NCI-H345 treated with DMSO at 0.1 percent for 48 hours (cell line): Measurements from ENCODE around the gene NUP37.
A peak's percentile ranks its signal among the peaks of the same experiment; 100 is the strongest.
"Not testable (repeated sequence)": the region's sequence is repeated elsewhere in the genome, so short reads cannot be mapped to it uniquely, and the experiment has no call there.

ENCODE experiments used
- DNase-seq: peaks from one replicate; lab custom pipeline; 2025; ENCODE audit not compliant: unreplicated experiment; lab: John Stamatoyannopoulos, UW

Gene NUP37

GRCh38 chr12:102119674-102120563, at the start of gene NUP37, which contains the start of gene PARPBP:
TSS of gene NUP37 (minus strand) at chr12:102120114. CDS start at chr12:102118518, 1,596 bp downstream.
TSS of gene PARPBP (plus strand) at chr12:102120183. CDS start at chr12:102123889, 3,706 bp downstream.
- peak; percentile 80 for DNase-seq

GRCh38 chr12:102167821-102168604, 48.1 kb upstream of the NUP37 start:
- no peak for DNase-seq

- DNase-seq: no peak
Observed at GRCh38 chr12:102163383-102163782, 43.5 kb upstream of the NUP37 start.

GRCh38 chr12:102155206-102155605, 35.3 kb upstream of the NUP37 start:
- DNase-seq: not testable (repeated sequence)

GRCh38 chr12:102147062-102147587, 27.2 kb upstream of the NUP37 start:
- DNase-seq: not testable (repeated sequence)

- no peak for DNase-seq
Observed at GRCh38 chr12:102144221-102144620, 24.3 kb upstream of the NUP37 start.

- not testable (repeated sequence) for DNase-seq
Observed at GRCh38 chr12:102142866-102143373, 23.0 kb upstream of the NUP37 start.

GRCh38 chr12:102137619-102138018, 17.7 kb upstream of the NUP37 start:
- not testable (repeated sequence) for DNase-seq

GRCh38 chr12:102131442-102131841, 11.5 kb upstream of the NUP37 start:
- DNase-seq: not testable (repeated sequence)

GRCh38 chr12:102130720-102131119, 10.8 kb upstream of the NUP37 start:
- not testable (repeated sequence) for DNase-seq

GRCh38 chr12:102121328-102121727, 1.4 kb upstream of the NUP37 start:
- not testable (repeated sequence) for DNase-seq

- no peak for DNase-seq
Observed at GRCh38 chr12:102120886-102121285, 972 bp upstream of the NUP37 start.

GRCh38 chr12:102120564-102120873, 605 bp upstream of the NUP37 start:
- peak; percentile 53 for DNase-seq

- DNase-seq: no peak
Observed at GRCh38 chr12:102118874-102119273, 1.0 kb downstream of the NUP37 start.

GRCh38 chr12:102116392-102116791, 3.5 kb downstream of the NUP37 start:
- no peak for DNase-seq

- DNase-seq: no peak
Observed at GRCh38 chr12:102114212-102114611, 5.7 kb downstream of the NUP37 start.

- DNase-seq: no peak
Observed at GRCh38 chr12:102110782-102111181, 9.1 kb downstream of the NUP37 start.

- DNase-seq: no peak
Observed at GRCh38 chr12:102107970-102108369, 11.9 kb downstream of the NUP37 start.

GRCh38 chr12:102106905-102107304, 13.0 kb downstream of the NUP37 start:
- no peak for DNase-seq

- no peak for DNase-seq
Observed at GRCh38 chr12:102096855-102097254, 23.1 kb downstream of the NUP37 start.

- DNase-seq: peak; percentile 3
Observed at GRCh38 chr12:102095677-102096263, 24.1 kb downstream of the NUP37 start.
